RPMI7951 (cell line): ENCODE measurements around the gene CERS1. TPM values are rescaled to one million over a fixed set of nuclear protein-coding genes. Genes with fewer than 3 reads are reported as not detected.
A peak's percentile ranks its signal among the peaks of the same experiment; 100 is the strongest.

Experiments
- DNase-seq: peaks from one replicate; pipeline ENCODE4 v3.0.0-alpha.2; 2012; ENCODE audit warnings: low read depth
- total RNA-seq: library from RNA; depleted of rRNA; stranded (reverse); fragments of >200 nt; shearing (Covaris generic); gene quantifications from 2 replicates; pipeline ENCODE4 v1.2.3, GENCODE V29; 2014

Gene CERS1
- total RNA-seq, 1 experiment from 2014 or later = 0.12 TPM

- DNase-seq = no peak
Observed at GRCh38 chr19:18856385-18857126, 39.4 kb downstream of the CERS1 start.

- DNase-seq = no peak
Observed at GRCh38 chr19:18855647-18856384, 40.1 kb downstream of the CERS1 start.

DNA sequence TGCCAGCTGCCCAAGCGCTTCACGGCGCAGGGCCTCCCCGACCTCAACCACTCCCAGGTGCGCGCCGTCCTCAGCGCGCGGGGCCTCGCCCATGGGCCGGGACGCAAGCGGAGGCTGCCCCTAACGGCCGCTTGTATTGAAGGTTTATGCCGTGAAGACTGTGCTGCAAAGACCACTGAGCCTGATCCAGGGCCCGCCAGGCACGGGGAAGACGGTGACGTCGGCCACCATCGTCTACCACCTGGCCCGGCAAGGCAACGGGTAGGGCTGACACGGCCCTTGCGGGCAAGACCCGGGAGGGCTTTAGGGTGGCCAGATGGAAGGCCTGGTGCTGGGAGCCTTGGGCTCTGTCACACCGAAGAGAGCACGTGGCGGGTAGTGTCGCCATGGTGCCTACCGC lies 41.0 kb downstream of the CERS1 start:
- no peak for DNase-seq

- DNase-seq = no peak
Observed at GRCh38 chr19:18853755-18854427, 42.1 kb downstream of the CERS1 start.

DNA sequence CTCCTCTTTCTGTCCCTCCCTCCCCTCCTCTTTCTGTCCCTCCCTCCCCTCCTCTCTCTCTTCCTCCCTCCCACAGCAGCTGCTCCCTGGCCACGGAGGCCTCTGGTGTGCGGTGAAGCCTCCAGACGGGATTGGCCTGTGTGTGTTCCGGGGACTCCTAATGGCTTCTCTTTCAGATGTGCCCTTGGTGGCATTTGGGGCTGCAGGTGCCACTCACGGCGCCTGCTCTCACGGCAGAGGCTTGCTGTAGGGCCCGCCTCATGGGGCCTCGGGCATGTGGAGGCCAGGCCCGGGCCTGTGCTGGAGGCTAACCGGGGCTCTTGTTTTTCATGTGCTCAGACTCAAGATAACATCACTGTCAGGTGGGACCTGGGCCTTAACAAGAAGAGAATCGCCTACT lies 43.3 kb downstream of the CERS1 start:
- DNase-seq = no peak

GRCh38 chr19:18851673-18852325 lies 44.2 kb downstream of the CERS1 start:
- DNase-seq = no peak

DNA sequence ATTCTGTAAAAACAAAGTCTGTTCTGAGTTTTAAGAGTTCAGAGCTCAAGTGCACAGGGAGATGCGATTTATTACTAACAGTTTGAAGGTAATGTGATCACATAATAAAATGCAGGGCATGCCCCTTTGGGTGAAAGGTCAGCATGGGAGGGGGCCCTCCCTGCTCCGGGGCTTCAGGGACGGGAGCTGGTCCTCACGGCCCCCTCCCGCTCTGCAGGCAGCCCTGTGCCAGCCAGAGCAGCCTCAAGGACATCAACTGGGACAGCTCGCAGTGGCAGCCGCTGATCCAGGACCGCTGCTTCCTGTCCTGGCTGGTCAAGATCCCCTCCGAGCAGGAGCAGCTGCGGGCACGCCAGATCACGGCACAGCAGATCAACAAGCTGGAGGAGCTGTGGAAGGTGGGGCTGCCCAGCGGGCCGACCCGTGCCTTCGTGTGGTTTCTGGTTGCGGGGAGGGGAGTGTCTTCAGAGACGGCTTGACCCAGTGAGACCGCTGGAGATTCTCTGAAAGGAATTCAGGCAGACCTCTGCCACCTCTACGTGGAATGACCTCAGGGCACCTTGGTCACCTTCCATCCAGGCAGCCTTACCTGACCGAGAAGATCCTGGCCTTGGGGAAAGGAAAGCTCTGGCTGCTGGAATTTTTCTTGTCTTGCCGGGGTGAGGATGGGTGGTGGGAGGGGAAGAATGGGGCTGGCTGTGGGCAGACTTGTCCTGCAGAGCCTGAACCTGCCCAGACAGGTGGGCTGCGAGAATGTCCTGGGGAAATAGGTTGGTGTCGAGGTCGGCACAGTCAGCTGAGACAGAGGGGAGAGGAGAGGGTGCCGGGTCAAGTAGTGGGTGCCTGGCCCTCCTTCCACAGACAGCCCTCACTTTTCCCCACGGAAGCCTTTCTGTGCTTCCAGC lies 45.2 kb downstream of the CERS1 start:
- no peak for DNase-seq

GRCh38 chr19:18849838-18850400 lies 46.0 kb downstream of the CERS1 start:
- no peak for DNase-seq

- no peak for DNase-seq
Observed at GRCh38 chr19:18848878-18849661, 46.9 kb downstream of the CERS1 start.

GRCh38 chr19:18847549-18848463 lies 48.2 kb downstream of the CERS1 start:
- DNase-seq = no peak

- DNase-seq = peak; percentile 64
Observed at GRCh38 chr19:18846862-18847548, 49.0 kb downstream of the CERS1 start.

GRCh38 chr19:18845961-18846360 lies 50.0 kb downstream of the CERS1 start:
- no peak for DNase-seq

DNA sequence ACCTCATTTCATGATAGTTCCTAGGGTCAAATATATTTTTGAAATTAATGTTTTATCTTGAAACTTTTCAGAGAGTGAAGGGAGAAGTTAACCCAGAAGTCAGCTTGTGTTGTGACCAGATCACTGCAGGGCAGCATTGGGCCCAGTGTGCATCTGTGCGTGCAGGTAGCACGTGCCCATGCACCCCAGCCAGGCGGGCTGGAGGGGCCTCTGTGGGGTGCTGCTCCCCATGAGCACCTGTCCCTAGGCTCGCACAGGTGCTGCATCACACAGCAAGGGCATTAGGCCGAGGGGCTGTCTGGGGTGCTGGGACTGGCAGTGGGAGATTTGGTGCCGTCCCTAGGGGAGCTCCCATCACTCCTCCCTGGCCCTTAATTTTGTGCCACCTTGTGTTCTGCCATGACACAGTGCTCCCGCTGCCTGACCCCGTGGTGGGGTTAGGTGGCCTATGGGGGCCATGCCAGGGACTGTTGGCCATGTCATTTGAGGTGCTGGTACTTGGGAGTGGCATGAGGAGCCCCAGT lies 51.1 kb downstream of the CERS1 start:
- no peak for DNase-seq

- DNase-seq = no peak
Observed at GRCh38 chr19:18843960-18844359, 52.0 kb downstream of the CERS1 start.

GRCh38 chr19:18842166-18842565 lies 53.8 kb downstream of the CERS1 start:
- DNase-seq = no peak

- DNase-seq = no peak
Observed at GRCh38 chr19:18841400-18841799, 54.6 kb downstream of the CERS1 start.

DNA sequence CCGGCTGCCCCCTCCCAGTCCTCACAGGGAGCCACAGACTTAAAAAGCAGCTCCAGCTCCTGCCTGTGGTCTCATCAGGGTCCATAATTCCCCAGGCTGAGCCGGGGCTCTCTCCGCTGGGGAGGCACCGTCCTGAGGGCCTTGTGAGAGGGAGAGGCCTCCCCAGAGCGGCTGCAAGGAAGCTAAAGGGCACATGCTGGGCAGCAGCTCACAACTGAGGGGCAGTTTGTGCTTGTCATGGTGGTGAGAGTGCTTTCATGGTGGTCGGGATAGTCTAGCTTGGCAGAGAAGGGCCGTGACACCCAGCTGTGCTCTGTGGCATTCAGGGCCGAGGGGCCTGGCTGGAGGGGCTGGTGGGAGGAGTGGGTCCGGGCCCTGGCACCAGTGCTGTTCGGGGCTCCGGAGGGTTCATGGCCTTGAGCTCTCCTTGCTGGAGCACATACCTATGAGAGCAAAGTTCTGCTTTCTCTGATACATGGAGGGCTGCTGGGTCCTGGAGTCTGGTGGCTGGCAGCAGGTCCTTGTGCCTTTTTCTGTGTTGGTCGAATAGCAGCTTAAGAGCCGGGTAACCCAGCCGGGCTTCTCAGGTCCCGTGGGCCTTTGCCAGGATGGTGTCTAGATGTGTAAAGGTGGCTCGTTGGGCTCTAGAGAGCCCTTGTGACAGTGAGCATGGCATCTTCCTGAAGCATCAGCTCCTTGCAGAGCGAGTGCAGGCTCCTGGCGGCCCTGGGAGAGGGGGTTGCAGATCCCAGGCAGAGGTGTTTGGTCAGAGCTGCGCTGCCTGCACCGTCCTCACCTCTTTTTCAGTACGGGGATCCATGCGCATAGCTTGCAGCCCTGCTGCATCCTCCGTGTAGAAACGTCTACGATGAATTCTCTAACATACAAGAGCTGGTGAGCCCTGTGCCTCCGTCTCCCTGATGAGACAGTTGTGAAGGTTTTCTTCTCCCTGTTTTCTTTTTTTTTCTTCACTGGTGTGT lies 55.4 kb downstream of the CERS1 start:
- DNase-seq = no peak
